Neutrophil (primary cell): Measurements from ENCODE around the gene GABBR2.

Source experiments
- H3K27ac ChIP-seq: fragments of 200-600 bp; sonication (generic); 2 replicates; pipeline ENCODE4 v1.5.1; 2016; ENCODE audit warnings: mild to moderate bottlenecking, moderate library complexity
- H3K27me3 ChIP-seq: fragments of 200-600 bp; sonication (generic); 2 replicates; pipeline ENCODE4 v1.6.0; 2016; ENCODE audit warnings: mild to moderate bottlenecking
- H3K36me3 ChIP-seq: fragments of 200-600 bp; sonication (generic); 2 replicates; pipeline ENCODE4 v1.5.1; 2017
- H3K4me1 ChIP-seq, 2 experiments: fragments of 200-600 bp in 1 of 2; sonication (generic) in 1 of 2; 1 replicate in 1 of 2; 2 replicates in 1 of 2; pipeline versions ENCODE4 v1.5.1 to v1.6.1; 2013 to 2016; ENCODE audit warnings: low read depth in 1 of 2, low read length in 1 of 2, mild to moderate bottlenecking in 1 of 2, moderate library complexity in 1 of 2; ENCODE audit not compliant: control insufficient read depth in 1 of 2, insufficient read depth in 1 of 2
- H3K4me3 ChIP-seq, 2 experiments: fragments of 200-600 bp in 1 of 2; sonication (generic) in 1 of 2; 1 replicate in 1 of 2; 2 replicates in 1 of 2; pipeline ENCODE4 v1.5.1; 2013 to 2016; ENCODE audit warnings: low read depth in 1 of 2, low read length in 1 of 2, mild to moderate bottlenecking in 1 of 2, moderate library complexity in 1 of 2
- H3K9me3 ChIP-seq: fragments of 200-600 bp; sonication (generic); 2 replicates; pipeline ENCODE4 v1.5.1; 2016
- CTCF ChIP-seq: fragments of 200-600 bp; sonication (generic); IDR thresholded peaks from 2 replicates; pipeline ENCODE4 v1.5.1; 2016; ENCODE audit warnings: antibody characterized with exemption

GABBR2 gene

GRCh38 chr9:98707166-98708102, 1.3 kb downstream of the GABBR2 start:
- no peaks in the 10 kb centered on the region for H3K36me3 ChIP-seq
- H3K27me3 ChIP-seq, result peaks cover 98% of the 10 kb centered on the region
- peaks cover 9 to 17% of the 10 kb centered on the region in 2 experiments for H3K4me1 ChIP-seq
- no peaks in the 10 kb centered on the region for H3K9me3 ChIP-seq
- TF ChIP-seq CTCF, result no peak
- H3K27ac ChIP-seq, result no peak overlapping the region
- no peak overlapping the region for H3K4me3 ChIP-seq

- Histone ChIP-seq H3K27me3 (peaks cover 99% of the 10 kb centered on the region), H3K36me3 (no peaks in the 10 kb centered on the region), H3K27ac (no peak overlapping the region), H3K4me1 (peaks cover 2 to 9% of the 10 kb centered on the region in 2 experiments), H3K4me3 (no peak overlapping the region), H3K9me3 (no peaks in the 10 kb centered on the region)
- no peak for TF ChIP-seq CTCF
These were observed 2.0 kb downstream of the GABBR2 start for GRCh38 chr9:98706651-98707165.

DNA sequence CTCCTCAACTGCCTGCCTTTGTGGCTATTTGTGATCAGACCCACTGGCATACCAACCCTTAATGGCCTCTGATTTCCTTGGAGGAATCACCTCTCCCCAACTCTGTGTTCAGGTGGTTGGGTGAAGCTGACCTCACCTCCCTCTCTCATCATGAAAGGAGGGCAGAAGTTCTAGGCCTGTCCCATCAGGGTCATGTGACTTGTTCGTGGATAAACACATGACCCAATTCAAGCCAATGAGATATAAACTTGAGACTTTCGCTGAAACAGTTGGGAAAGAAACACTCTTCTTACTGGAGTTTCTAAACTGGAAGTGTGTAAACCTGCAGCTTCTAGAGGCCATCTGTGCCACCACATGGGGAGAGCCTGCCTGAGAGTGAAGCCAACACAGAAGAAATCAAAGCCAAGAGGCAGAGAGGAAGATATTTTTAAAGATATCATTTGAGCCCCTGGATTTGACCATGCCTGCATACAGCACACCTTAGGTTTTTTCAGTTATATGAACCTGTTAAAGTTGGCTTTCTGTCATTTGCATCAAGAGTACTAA, 5.8 kb downstream of the GABBR2 start:
- Histone ChIP-seq H3K36me3 (no peaks in the 10 kb centered on the region), H3K27ac (no peak overlapping the region), H3K27me3 (peaks cover 98% of the 10 kb centered on the region), H3K4me3 (no peak overlapping the region), H3K4me1 (peaks cover 0 to 7% of the 10 kb centered on the region in 2 experiments), H3K9me3 (no peaks in the 10 kb centered on the region)
- TF ChIP-seq CTCF, result no peak

- Histone ChIP-seq H3K27ac (no peak overlapping the region), H3K27me3 (peaks cover 98% of the 10 kb centered on the region), H3K9me3 (no peaks in the 10 kb centered on the region), H3K4me1 (peaks cover 0 to 7% of the 10 kb centered on the region in 2 experiments), H3K4me3 (no peak overlapping the region), H3K36me3 (no peaks in the 10 kb centered on the region)
- TF ChIP-seq CTCF, result no peak
These were observed 6.4 kb downstream of the GABBR2 start for GRCh38 chr9:98702340-98702739.

DNA sequence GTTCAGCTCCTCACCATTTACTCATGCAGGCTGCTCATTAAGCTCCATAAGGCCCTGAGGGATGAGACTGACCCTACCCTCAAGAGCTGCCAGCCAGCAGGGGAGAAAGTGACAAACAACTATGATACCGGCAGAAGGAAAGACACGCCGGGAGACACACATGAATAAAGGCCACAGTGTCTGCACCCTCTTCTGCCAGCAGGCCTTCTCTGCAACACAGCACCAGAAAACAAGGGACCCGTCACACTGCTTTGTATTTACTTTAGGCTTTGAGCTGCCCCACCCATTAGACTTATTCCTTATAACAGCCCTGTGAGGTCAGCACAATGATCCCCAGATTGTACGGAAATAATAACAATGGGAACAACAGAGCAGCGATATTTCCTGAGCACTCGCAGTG, 7.2 kb downstream of the GABBR2 start:
- Histone ChIP-seq H3K36me3 (no peaks in the 10 kb centered on the region), H3K4me3 (no peak overlapping the region), H3K9me3 (no peaks in the 10 kb centered on the region), H3K27ac (no peak overlapping the region), H3K4me1 (peaks cover 0 to 5% of the 10 kb centered on the region in 2 experiments), H3K27me3 (peaks cover 93% of the 10 kb centered on the region)
- no peak for TF ChIP-seq CTCF
